H1 (cell line): Measurements from ENCODE around the gene MRPL34. TPM values are rescaled to one million over a fixed set of nuclear protein-coding genes. Genes with fewer than 3 reads are reported as not detected.

Experiments
- CTCF ChIA-PET: fragments of 300-600 bp; sonication (Branson Sonifier 250); formaldehyde crosslinking; loops from one replicate; lab custom pipeline; 2021; ENCODE audit not compliant: partially characterized antibody; lab: Charles Lee
- POLR2A ChIA-PET: fragments of 300-600 bp; sonication (Branson Sonifier 250); formaldehyde crosslinking; loops from one replicate; lab custom pipeline; 2021; ENCODE audit warnings: inconsistent platforms; ENCODE audit not compliant: partially characterized antibody; lab: Charles Lee
- DNase-seq, 2 experiments: peaks; one replicate each; pipeline versions ENCODE4 v3.0.0 to v3.0.0-alpha.2; 2010 to 2022; ENCODE audit warnings: low spot score in 2 of 2, low read depth in 1 of 2, mixed read lengths in 1 of 2
- FAIRE-seq: peaks from 2 replicates; lab custom pipeline; 2011; peaks lifted over from hg19 to GRCh38; lab: Jason Lieb, UNC
- H2AFZ ChIP-seq: 2 replicates; pipeline ENCODE4 v1.8.1; 2012; ENCODE audit warnings: low read length, inconsistent platforms
- H2AK5ac ChIP-seq: 2 replicates; pipeline ENCODE4 v1.6.1; 2013; ENCODE audit warnings: low read depth, low read length
- H2BK120ac ChIP-seq: replicated peaks from 2 replicates; pipeline ENCODE3; 2013; ENCODE audit warnings: low read depth, low read length, inconsistent platforms
- H2BK12ac ChIP-seq: 2 replicates; pipeline ENCODE4 v1.6.1; 2013; ENCODE audit warnings: low read depth, low read length
- H2BK15ac ChIP-seq: 2 replicates; pipeline ENCODE4 v1.6.1; 2013; ENCODE audit warnings: low read length
- H2BK20ac ChIP-seq: 2 replicates; pipeline ENCODE4 v1.6.1; 2013; ENCODE audit warnings: low read length
- H2BK5ac ChIP-seq: 2 replicates; pipeline ENCODE4 v1.6.1; 2013; ENCODE audit warnings: low read depth, low read length
- H3K14ac ChIP-seq: 2 replicates; pipeline ENCODE4 v1.6.1; 2013; ENCODE audit warnings: inconsistent platforms; ENCODE audit not compliant: insufficient read length
- H3K18ac ChIP-seq: 2 replicates; pipeline ENCODE4 v1.6.1; 2013; ENCODE audit warnings: low read length; ENCODE audit errors: extremely low read depth
- H3K23ac ChIP-seq: 2 replicates; pipeline ENCODE4 v1.6.1; 2013; ENCODE audit warnings: inconsistent platforms; ENCODE audit not compliant: insufficient read length
- H3K23me2 ChIP-seq: 2 replicates; pipeline ENCODE4 v1.6.1; 2013; ENCODE audit warnings: low read depth, low read length
- H3K27ac ChIP-seq: 2 replicates; pipeline ENCODE4 v1.6.1; 2011; ENCODE audit warnings: low read depth, low read length, inconsistent platforms
- H3K27me3 ChIP-seq, 4 experiments: replicated peaks in 1 of 4; 1 replicate in 1 of 4; 2 replicates in 3 of 4; pipeline versions ENCODE4 v1.6.1 to v1.8.1; 2011 to 2013; ENCODE audit warnings: low read length in 3 of 4, mild to moderate bottlenecking in 3 of 4, inconsistent platforms in 2 of 4, mixed read lengths in 2 of 4, moderate library complexity in 1 of 4; ENCODE audit not compliant: control insufficient read depth in 3 of 4, insufficient read depth in 3 of 4; ENCODE audit errors: extremely low read depth in 1 of 4
- H3K36me3 ChIP-seq, 4 experiments: 2 replicates each; pipeline versions ENCODE4 v1.6.1 to v1.8.1; 2011 to 2013; ENCODE audit warnings: mild to moderate bottlenecking in 4 of 4, low read length in 3 of 4, moderate library complexity in 2 of 4, control low read depth in 1 of 4, inconsistent platforms in 1 of 4; ENCODE audit not compliant: insufficient read depth in 4 of 4, control insufficient read depth in 2 of 4
- H3K4ac ChIP-seq: replicated peaks from 2 replicates; pipeline ENCODE3; 2013; ENCODE audit warnings: low read length, low read depth, mixed read lengths, inconsistent platforms; ENCODE audit not compliant: insufficient read length
- H3K4me1 ChIP-seq, 4 experiments: replicated peaks in 1 of 4; 1 replicate in 1 of 4; 2 replicates in 3 of 4; pipeline versions ENCODE4 v1.6.1 to v1.8.1; 2011 to 2013; ENCODE audit warnings: low read length in 3 of 4, inconsistent platforms in 2 of 4, mixed read lengths in 1 of 4; ENCODE audit not compliant: insufficient read depth in 4 of 4, control insufficient read depth in 3 of 4
- H3K4me2 ChIP-seq, 2 experiments: 2 replicates each; pipeline versions ENCODE4 v1.6.1 to v1.8.1; 2011 to 2013; ENCODE audit warnings: low read depth in 2 of 2, low read length in 2 of 2, control low read depth in 1 of 2, inconsistent platforms in 1 of 2, mild to moderate bottlenecking in 1 of 2; ENCODE audit not compliant: insufficient read depth in 1 of 2
- H3K4me3 ChIP-seq, 4 experiments: fragments of 200-600, 300-600 bp in 1 of 4; sonication (generic), shearing (Covaris generic), sonication (Bioruptor Twin) in 1 of 4; 2 replicates each; pipeline versions ENCODE4 v1.5.1 to v1.8.1; 2011 to 2016; ENCODE audit warnings: low read length in 4 of 4, low read depth in 3 of 4, control low read depth in 2 of 4, inconsistent platforms in 2 of 4, mild to moderate bottlenecking in 2 of 4, mixed read lengths in 1 of 4, moderate library complexity in 1 of 4; ENCODE audit not compliant: insufficient read depth in 2 of 4; ENCODE audit errors: extremely low read depth in 1 of 4
- H3K56ac ChIP-seq: replicated peaks from 2 replicates; pipeline ENCODE3; 2013; ENCODE audit warnings: low read depth, mild to moderate bottlenecking, mixed read lengths, low read length, inconsistent platforms; ENCODE audit not compliant: insufficient read length
- H3K79me1 ChIP-seq: 2 replicates; pipeline ENCODE4 v1.6.1; 2013; ENCODE audit warnings: low read depth, low read length, control low read depth
- H3K79me2 ChIP-seq, 2 experiments: 2 replicates each; pipeline versions ENCODE4 v1.6.1 to v1.8.1; 2012 to 2013; ENCODE audit warnings: low read length in 2 of 2, mild to moderate bottlenecking in 2 of 2, inconsistent platforms in 1 of 2; ENCODE audit not compliant: insufficient read depth in 2 of 2, control insufficient read depth in 1 of 2
- H3K9ac ChIP-seq, 4 experiments: replicated peaks in 1 of 4; 1 replicate in 1 of 4; 2 replicates in 3 of 4; pipeline versions ENCODE4 v1.6.1 to v1.8.1; 2011 to 2013; ENCODE audit warnings: low read depth in 3 of 4, low read length in 3 of 4, control low read depth in 2 of 4, mild to moderate bottlenecking in 2 of 4, moderate library complexity in 2 of 4, inconsistent platforms in 1 of 4; ENCODE audit errors: extremely low read depth in 1 of 4
- H3K9me3 ChIP-seq, 2 experiments: 2 replicates each; pipeline versions ENCODE4 v1.6.1 to v1.8.1; 2012 to 2013; ENCODE audit warnings: mild to moderate bottlenecking in 2 of 2, moderate library complexity in 2 of 2, control low read depth in 1 of 2, inconsistent platforms in 1 of 2, low read depth in 1 of 2, low read length in 1 of 2, mixed read lengths in 1 of 2; ENCODE audit not compliant: insufficient read depth in 2 of 2
- H4K20me1 ChIP-seq, 2 experiments: replicated peaks in 1 of 2; 2 replicates each; pipeline versions ENCODE3 to v1.8.1; 2011 to 2013; ENCODE audit warnings: inconsistent platforms in 2 of 2, low read length in 2 of 2, mild to moderate bottlenecking in 1 of 2; ENCODE audit not compliant: insufficient read depth in 2 of 2, control insufficient read depth in 1 of 2
- H4K5ac ChIP-seq: 2 replicates; pipeline ENCODE4 v1.6.1; 2013; ENCODE audit warnings: low read length, low read depth, mixed read lengths, inconsistent platforms; ENCODE audit not compliant: insufficient read length
- H4K8ac ChIP-seq: 2 replicates; pipeline ENCODE4 v1.8.0; 2013; ENCODE audit warnings: mild to moderate bottlenecking, moderate library complexity, low read length, inconsistent platforms; ENCODE audit not compliant: insufficient read depth; ENCODE audit errors: extremely low read depth
- H4K91ac ChIP-seq: replicated peaks from 2 replicates; pipeline ENCODE3; 2013; ENCODE audit warnings: low read length, mixed read lengths, inconsistent platforms; ENCODE audit not compliant: insufficient read length
- GTF2F1 ChIP-seq: IDR thresholded peaks from 2 replicates; pipeline ENCODE4 v1.6.1; 2012; ENCODE audit warnings: low read depth, low read length, improper control_type of control experiment, borderline replicate concordance
- TAF7 ChIP-seq: optimal IDR thresholded peaks from 2 replicates; pipeline ENCODE3; 2011; ENCODE audit warnings: low read depth, mild to moderate bottlenecking, inconsistent platforms, low read length, moderate library complexity, borderline replicate concordance
- WGBS, 2 experiments: shearing (Covaris generic) in 1 of 2; methylation state at CpG; one replicate each; pipeline versions ENCODE4 v1.1.6 to v1.1.7; 2013 to 2015; ENCODE audit warnings: low lambda C conversion rate in 2 of 2, mixed read lengths in 2 of 2, inconsistent platforms in 1 of 2, low coverage in 1 of 2, missing lambda C conversion rate in 1 of 2; ENCODE audit not compliant: insufficient replicate concordance in 2 of 2, insufficient coverage in 1 of 2, insufficient read length in 1 of 2; ENCODE audit errors: extremely low coverage in 1 of 2, missing lambda C conversion rate in 1 of 2; 5-methylcytosine and 5-hydroxymethylcytosine counted together
- polyA plus RNA-seq, 7 experiments: library from polyadenylated mRNA; depleted of rRNA in 3 of 7; stranded (reverse) in 5 of 7; unstranded in 2 of 7; fragments of >200 nt in 5 of 7; fragments of 200-250 nt in 2 of 7; gene quantifications; 1 replicate in 5 of 7; 2 replicates in 1 of 7; 4 replicates in 1 of 7; pipeline versions ENCODE4 v1.2.1 to v1.2.3, GENCODE V29; 2011 to 2013; ENCODE audit warnings: missing spikeins in 2 of 7, mixed read lengths in 2 of 7
- total RNA-seq: library from RNA; stranded (reverse); fragmentation: NEBNext Ultra II Directional; extraction: Animal tissue kit (Norgen Biotek cat#: 25700); gene quantifications from 2 replicates; pipeline ENCODE4 v1.2.1, GENCODE V29; 2021

Gene MRPL34
- total and polyA plus RNA-seq, 2 of the 8 experiments (the other 6 are each of a cell fraction or from before 2014, with no cell fraction given), result 91.9 to 99.6 TPM

GRCh38 chr19:17266589-17266974 lies 39.1 kb upstream of the MRPL34 start:
- H3K27ac ChIP-seq, result no peak overlapping the region

More at GRCh38 chr19:17266589-17266974, 39.1 kb upstream of the MRPL34 start:
- H2BK12ac ChIP-seq, result no peak overlapping the region
- 0 out of 2 replicates have a peak overlapping the region, but pooled peaks have one; percentile 55 for H2AFZ ChIP-seq
- no peak for DNase-seq
- no peak overlapping the region for H2BK120ac ChIP-seq
- H2BK5ac ChIP-seq, result peak overlapping the region; percentile 18; the same call in 1 of the 2 replicates
- H3K4me2 ChIP-seq, result no peak overlapping the region
- peaks cover 0 to 8% (median 2%) of the 10 kb centered on the region in 4 experiments; a peak in 5 of 7 replicates for H3K4me1 ChIP-seq
- FAIRE-seq, result no peak
- no peak overlapping the region for H4K5ac ChIP-seq
- no peak overlapping the region for H3K4ac ChIP-seq
- POLR2A ChIA-PET, result interaction anchor here (0.6 to 12.8 kb wide), 16 partner anchors 13 to 441 kb away, joined by 3 to 113 read pairs (median 5); partner anchors contain the start of genes ANKLE1, DDA1 and USE1
- H2BK20ac ChIP-seq, result no peak overlapping the region
- no peaks in the 10 kb centered on the region for H3K9me3 ChIP-seq
- no peaks in the 10 kb centered on the region for H3K23me2 ChIP-seq
- peaks cover 3 to 12% of the 10 kb centered on the region in 2 experiments; a peak in 3 of 4 replicates for H3K79me2 ChIP-seq
- no peak overlapping the region for H3K14ac ChIP-seq
- no peak overlapping the region for H3K56ac ChIP-seq
- H3K9ac ChIP-seq, result no peak overlapping the region
- 80% methylated on average over 12 of the region's 12 CpGs; no CpG with 5 or more reads in 1 of the 2 experiments for WGBS, 2 experiments
- H3K23ac ChIP-seq, result no peak overlapping the region
- no peak overlapping the region for H2AK5ac ChIP-seq
- H4K8ac ChIP-seq, result no peak overlapping the region
- H3K4me3 ChIP-seq, result peak overlapping the region in 1 of 4 experiments; percentile 31; a peak in 1 of 8 replicates
- H3K36me3 ChIP-seq, result peaks cover 5 to 12% (median 7%) of the 10 kb centered on the region in 4 experiments; a peak in 5 of 8 replicates
- no peak overlapping the region for H3K18ac ChIP-seq
- H2BK15ac ChIP-seq, result no peak overlapping the region
- no peaks in the 10 kb centered on the region for H4K20me1 ChIP-seq
- TF ChIP-seq TAF7 (peak; percentile 20), GTF2F1 (no peak)
- TF ChIP-seq, all 59 proteins: peak for 1
- no peak overlapping the region for H4K91ac ChIP-seq
- CTCF ChIA-PET, result interaction anchor here (0.6 to 2.7 kb wide), 7 partner anchors 17 to 200 kb away, joined by 3 to 8 read pairs (median 6); partner anchors contain the start of gene NR2F6
- no peaks in the 10 kb centered on the region for H3K27me3 ChIP-seq
- H3K79me1 ChIP-seq, result no peaks in the 10 kb centered on the region; the same call in 1 of the 2 replicates
